Sciatic nerve (tissue), 2 donors: ENCODE measurements around the gene VIL1. TPM values are rescaled to one million over a fixed set of nuclear protein-coding genes. Genes with fewer than 3 reads are reported as not detected.
A peak's percentile ranks its signal among the peaks of the same experiment; 100 is the strongest.

Experiments
- ATAC-seq: fragments of 200-7000 bp; cut with Tn5 transposase; one replicate; pipeline ENCODE4 v1.9.1; 2020; ENCODE audit warnings: mild to moderate bottlenecking, moderate library complexity
- DNase-seq: peaks from one replicate; pipeline ENCODE4 v3.0.0-alpha.2; 2020; ENCODE audit warnings: low spot score
- intact Hi-C: fragments of 100-400 bp; cut with DNase I; formaldehyde crosslinking; loops from one replicate; pipeline ENCODE4 v1.14.2; 2022
- microRNA-seq: library from miRNA; unstranded; fragments of <30 nt; microRNA quantifications from one replicate; pipeline ENCODE4 v1.2.0, GENCODE V29; 2020
- total RNA-seq: library from RNA; stranded (reverse); fragmentation: NEBNext Ultra II Directional; extraction: Animal tissue kit (Norgen Biotek cat#: 25700); gene quantifications from one replicate; pipeline ENCODE4 v1.2.1, GENCODE V29; 2021
- donor health status: DM: no; HTN: no; CAD: no.
- donor health status: DM: no; HTN: no; CAD: no.

Gene VIL1
- total RNA-seq, 1 donor from 2014 or later = not detected

DNA sequence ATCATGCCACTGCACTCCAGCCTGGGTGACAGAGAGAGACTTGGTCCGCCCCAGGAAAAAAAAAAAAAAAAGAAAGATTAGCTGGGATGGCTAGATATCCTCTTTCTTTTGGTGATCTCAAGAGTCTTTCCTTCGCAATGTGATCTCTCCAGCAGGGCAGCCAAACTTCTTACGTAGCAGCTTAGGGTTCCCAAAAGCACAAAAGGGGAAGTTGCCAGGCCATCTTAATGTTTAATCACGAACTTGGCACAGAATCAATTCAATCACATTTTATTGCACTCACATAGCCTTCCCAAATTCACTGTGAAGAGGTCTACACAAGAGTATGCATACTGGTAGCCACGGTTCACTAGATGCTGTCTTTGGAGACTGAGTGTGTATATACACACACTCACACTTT, 53.1 kb downstream of the VIL1 start:
- ATAC-seq (peak; percentile 75), DNase-seq (no peak)
- intact Hi-C loops = no loop called here

DNA sequence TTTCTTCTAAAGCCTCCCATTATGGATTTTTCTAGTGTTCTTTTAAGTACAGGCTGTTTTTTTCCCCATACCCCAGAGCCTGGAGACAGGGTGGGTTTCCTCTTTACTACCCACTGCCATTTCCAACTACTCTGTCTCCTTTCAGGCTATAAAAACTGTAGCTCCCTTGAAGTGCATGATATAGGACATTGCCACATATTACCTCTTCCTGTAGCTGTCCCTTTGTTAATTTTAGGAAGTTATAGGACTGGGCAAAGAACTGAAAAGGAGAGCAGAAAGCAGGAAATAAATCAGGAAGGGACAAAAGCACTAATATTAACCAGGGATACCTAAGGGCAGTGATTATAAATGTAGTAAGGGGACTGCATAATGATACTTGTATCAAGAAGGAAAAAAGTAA, 54.1 kb downstream of the VIL1 start:
- DNase-seq = no peak
- ATAC-seq = no peak
- intact Hi-C loops = no loop called here

- DNase-seq (no peak), ATAC-seq (no peak)
- intact Hi-C loops = no loop called here
Measured at GRCh38 chr2:218474527-218474926, 55.6 kb downstream of the VIL1 start.

GRCh38 chr2:218476676-218477075, 57.8 kb downstream of the VIL1 start:
- intact Hi-C loops = no loop called here
- DNase-seq (peak; percentile 73), ATAC-seq (peak; percentile 76)

- ATAC-seq (no peak), DNase-seq (no peak)
- intact Hi-C loops = no loop called here
Measured at GRCh38 chr2:218477247-218477646, 58.3 kb downstream of the VIL1 start.

DNA sequence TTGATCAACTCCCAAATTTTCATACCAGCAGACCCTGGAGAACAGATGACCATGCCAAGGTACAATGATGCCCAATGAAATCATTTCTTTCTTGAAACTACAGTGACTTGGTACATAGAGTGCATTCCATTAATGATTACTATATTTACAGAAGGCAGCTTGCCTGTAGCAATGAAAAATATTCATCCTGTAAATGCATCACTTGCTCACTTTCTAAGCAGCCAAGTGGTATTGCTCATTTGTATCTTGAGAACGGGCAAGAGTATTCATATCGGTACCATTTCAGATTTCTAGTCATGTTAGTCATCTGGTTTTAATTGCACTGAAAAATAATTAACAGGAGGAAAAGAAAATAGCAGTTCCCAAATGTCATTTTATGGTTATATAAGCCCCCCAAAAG, 59.6 kb downstream of the VIL1 start:
- ATAC-seq = no peak
- intact Hi-C loops = no loop called here
- no peak for DNase-seq

DNA sequence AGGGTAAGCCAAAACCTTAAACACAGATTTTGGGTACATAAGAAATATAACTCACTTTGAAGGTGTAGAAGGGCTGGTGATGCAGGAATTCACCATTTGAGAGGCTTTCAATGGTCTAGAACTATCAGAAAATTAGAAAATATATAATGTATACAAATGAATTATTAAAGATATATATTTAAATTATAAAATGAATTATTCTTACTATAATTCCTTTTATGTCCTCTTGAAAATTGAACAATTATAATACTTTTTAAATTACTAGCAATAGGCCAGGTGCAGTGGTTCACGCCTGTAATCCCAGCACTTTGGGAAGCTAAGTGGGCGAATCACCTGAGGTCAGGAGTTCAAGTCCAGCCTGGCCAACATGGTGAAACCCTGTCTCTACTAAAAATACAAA, 60.7 kb downstream of the VIL1 start:
- no peak for DNase-seq
- intact Hi-C loops = no loop called here
- no peak for ATAC-seq

- no peak for DNase-seq
- intact Hi-C loops = no loop called here
- ATAC-seq = no peak
Measured at GRCh38 chr2:218482651-218483050, 63.7 kb downstream of the VIL1 start.

DNA sequence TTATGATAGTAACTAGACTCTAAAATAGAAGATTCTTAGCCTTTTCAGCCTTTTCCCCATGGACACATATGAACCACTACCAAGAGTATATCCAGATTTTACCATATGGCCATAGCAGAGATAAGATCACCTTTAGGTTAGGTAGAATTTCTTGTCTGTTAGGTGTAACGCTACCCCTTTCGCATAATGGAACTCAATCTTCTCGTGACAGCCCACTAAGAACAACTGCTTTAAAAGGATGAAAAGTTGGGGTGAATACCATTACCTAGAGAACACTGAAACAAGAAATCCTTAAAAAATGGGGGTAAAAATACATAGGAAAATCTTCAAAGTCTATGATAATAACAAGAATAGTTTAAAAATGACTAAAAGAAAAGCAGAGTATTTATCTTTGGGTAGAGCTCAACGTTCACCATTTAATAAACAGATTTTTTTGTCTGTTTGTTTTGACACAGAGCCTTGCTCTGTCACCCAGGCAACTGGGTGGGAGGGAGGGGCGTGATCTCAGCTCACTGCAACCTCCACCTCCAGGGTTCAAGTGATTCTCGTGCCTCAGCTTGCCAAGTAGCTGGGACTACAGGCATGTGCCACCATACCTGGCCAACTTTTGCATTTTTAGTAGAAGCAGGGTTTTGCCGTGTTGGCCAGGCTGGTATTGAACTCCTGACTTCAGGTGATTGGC, 67.2 kb downstream of the VIL1 start:
- ATAC-seq (no peak), DNase-seq (no peak)
- intact Hi-C loops = no loop called here

DNA sequence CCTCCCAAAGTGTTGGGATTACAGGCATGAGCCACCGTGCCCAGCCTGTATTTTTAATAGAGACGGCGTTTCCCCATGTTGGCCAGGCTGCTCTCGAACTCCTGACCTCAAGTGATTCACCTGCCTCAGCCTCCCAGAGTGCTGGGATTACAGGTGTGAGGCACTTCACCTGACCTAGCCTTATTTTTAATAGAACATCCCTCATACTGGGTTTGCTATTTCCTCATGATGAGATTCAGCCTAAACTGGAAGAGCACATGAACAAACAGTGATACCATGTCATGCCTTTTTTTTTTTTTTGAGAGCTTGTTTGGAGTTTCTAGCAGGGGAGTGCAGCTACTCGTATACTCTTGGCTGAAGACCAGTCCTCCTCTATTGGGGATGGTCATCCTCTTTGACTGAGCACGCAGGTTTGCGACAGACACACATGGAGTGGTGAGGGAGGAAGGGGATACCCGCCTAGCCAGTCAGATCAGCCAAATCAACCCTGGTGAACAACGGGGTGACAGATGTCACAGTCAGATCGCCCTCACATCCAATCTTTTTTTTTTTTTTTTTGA, 81.7 kb downstream of the VIL1 start:
- intact Hi-C loops = no loop called here
- DNase-seq = no peak
- no peak for ATAC-seq

DNA sequence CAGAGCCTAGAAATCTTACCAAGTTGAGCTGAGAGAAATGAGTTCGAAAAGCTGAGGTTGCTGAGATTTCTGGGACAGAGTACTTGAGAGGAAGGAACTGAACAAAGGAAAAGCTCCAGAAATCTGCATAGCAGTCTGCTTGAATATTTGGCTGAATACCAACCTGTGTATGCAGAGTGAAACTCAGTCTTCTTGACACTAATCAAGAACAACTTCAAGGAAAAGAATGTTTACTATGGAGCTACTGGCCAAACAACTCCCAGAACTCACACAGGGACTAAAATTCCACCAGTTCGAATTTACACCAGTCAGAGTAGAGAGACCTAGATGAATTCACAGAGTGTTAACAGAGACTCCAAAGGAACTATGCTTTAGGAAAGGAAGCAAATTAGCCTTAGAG, 82.7 kb downstream of the VIL1 start:
- intact Hi-C loops = no loop called here
- DNase-seq (no peak), ATAC-seq (peak; percentile 63)

Small RNA genes within 50 kb of the gene (microRNA-seq; reads per million reads assigned to microRNA genes)
- gene MIR26B = 96,668 reads per million, percentile 100 among the genes with 10 or more reads in this experiment

Other genes starting within 250 kb of the VIL1 start
- 243 TPM for gene ARPC2, start 201.9 kb upstream of the VIL1 start, total RNA-seq
- 0.94 TPM for gene GPBAR1, start 158.1 kb upstream of the VIL1 start, total RNA-seq
- gene AAMP, start 149.0 kb upstream of the VIL1 start, total RNA-seq = 59.9 TPM
- 56.3 TPM for gene PNKD, start 148.6 kb upstream of the VIL1 start, total RNA-seq
- 211 TPM for gene TMBIM1, start 126.6 kb upstream of the VIL1 start, total RNA-seq
- not detected for gene CATIP, start 62.3 kb upstream of the VIL1 start, total RNA-seq
- gene SLC11A1, start 36.9 kb upstream of the VIL1 start, total RNA-seq = 36.6 TPM
- gene CTDSP1, start 19.3 kb upstream of the VIL1 start, total RNA-seq = 148 TPM
- 27.3 TPM for gene USP37, start 149.2 kb downstream of the VIL1 start, total RNA-seq
- 30.4 TPM for gene CNOT9, start 149.7 kb downstream of the VIL1 start, total RNA-seq
- gene PLCD4, start 188.8 kb downstream of the VIL1 start, total RNA-seq = 9.1 TPM
- gene ZNF142, start 240.5 kb downstream of the VIL1 start, total RNA-seq = 32.1 TPM
- 26.8 TPM for gene BCS1L, start 240.6 kb downstream of the VIL1 start, total RNA-seq